HCT116 (cell line): Measurements from ENCODE around the gene MSI2.

Experiments
- JUND ChIP-seq: IDR thresholded peaks from 2 replicates; pipeline ENCODE4 v1.6.1; 2012
- RAD21 ChIP-seq: IDR thresholded peaks from 2 replicates; pipeline ENCODE4 v1.6.1; 2012; ENCODE audit warnings: low read depth, mild to moderate bottlenecking

DNA sequence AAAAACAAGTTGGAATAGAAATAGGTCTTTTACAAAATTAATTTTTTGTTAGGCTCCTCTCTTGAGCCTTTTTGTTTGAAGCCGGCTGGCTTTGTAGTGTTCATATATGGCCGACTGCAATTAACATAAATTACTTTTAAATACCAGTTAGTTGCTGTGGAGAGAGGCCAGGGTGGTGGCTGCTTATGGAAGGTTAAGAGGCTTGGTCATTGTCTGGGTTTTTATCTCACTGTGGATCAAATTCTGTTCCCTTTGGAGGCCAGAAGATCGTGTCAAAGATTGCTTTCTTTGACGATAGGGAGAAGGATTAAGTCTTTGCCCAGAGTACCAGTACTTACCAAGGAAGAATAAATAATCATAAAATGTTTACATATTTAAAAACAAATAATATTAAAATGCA is 39.9 kb downstream of the MSI2 start:
- TF ChIP-seq JUND (no peak), RAD21 (no peak)
